ENCODE results near the gene CDH15.

Gene CDH15

GRCh38 chr16:89135166-89135565, 36.4 kb upstream of the CDH15 start:
- no peak for TF ChIP-seq CTCF (IDR thresholded peaks at IDR 0.05; ENCODE audit: low read depth, low read length)
- Histone ChIP-seq H3K27me3 (ENCODE audit: insufficient read depth, low read depth, severe bottlenecking) (no peaks in the 10 kb centered on the region), H3K36me3 (no peaks in the 10 kb centered on the region), H3K27ac (no peak overlapping the region), H3K4me3 (ENCODE audit: low read depth, low read length) (no peak overlapping the region), H3K9me3 (ENCODE audit: severe bottlenecking) (no peaks in the 10 kb centered on the region)
- DNase-seq = no peak

GRCh38 chr16:89135971-89136765, 35.4 kb upstream of the CDH15 start:
- Histone ChIP-seq H3K27me3 (ENCODE audit: insufficient read depth, low read depth, severe bottlenecking) (no peaks in the 10 kb centered on the region), H3K4me3 (ENCODE audit: low read depth, low read length) (no peak overlapping the region), H3K9me3 (ENCODE audit: severe bottlenecking) (no peaks in the 10 kb centered on the region), H3K27ac (no peak overlapping the region), H3K36me3 (no peaks in the 10 kb centered on the region)
- TF ChIP-seq CTCF (IDR thresholded peaks at IDR 0.05; ENCODE audit: low read depth, low read length) = no peak
- DNase-seq = no peak

- DNase-seq = no peak
- Histone ChIP-seq H3K9me3 (ENCODE audit: severe bottlenecking) (no peaks in the 10 kb centered on the region), H3K4me3 (ENCODE audit: low read depth, low read length) (no peak overlapping the region), H3K27ac (no peak overlapping the region), H3K36me3 (no peaks in the 10 kb centered on the region), H3K27me3 (ENCODE audit: insufficient read depth, low read depth, severe bottlenecking) (no peaks in the 10 kb centered on the region)
- no peak for TF ChIP-seq CTCF (IDR thresholded peaks at IDR 0.05; ENCODE audit: low read depth, low read length)
Measured at GRCh38 chr16:89136931-89137330, 34.6 kb upstream of the CDH15 start.

GRCh38 chr16:89137666-89138512, 33.7 kb upstream of the CDH15 start:
- no peaks in the 10 kb centered on the region for H3K27me3 ChIP-seq (ENCODE audit: insufficient read depth, low read depth, severe bottlenecking)
- no peaks in the 10 kb centered on the region for H3K36me3 ChIP-seq
- no peak overlapping the region for H3K27ac ChIP-seq
- DNase-seq = no peak
- no peak for TF ChIP-seq CTCF (IDR thresholded peaks at IDR 0.05; ENCODE audit: low read depth, low read length)
- no peaks in the 10 kb centered on the region for H3K9me3 ChIP-seq (ENCODE audit: severe bottlenecking)
- H3K4me3 ChIP-seq (ENCODE audit: low read depth, low read length) = no peak overlapping the region

GRCh38 chr16:89138513-89138795, 33.1 kb upstream of the CDH15 start:
- Histone ChIP-seq H3K9me3 (ENCODE audit: severe bottlenecking) (no peaks in the 10 kb centered on the region), H3K27me3 (ENCODE audit: insufficient read depth, low read depth, severe bottlenecking) (no peaks in the 10 kb centered on the region), H3K27ac (no peak overlapping the region), H3K36me3 (no peaks in the 10 kb centered on the region), H3K4me3 (ENCODE audit: low read depth, low read length) (no peak overlapping the region)
- no peak for DNase-seq
- TF ChIP-seq CTCF (IDR thresholded peaks at IDR 0.05; ENCODE audit: low read depth, low read length) = no peak
